Stimulated activated CD8-positive, alpha-beta memory T cell treated with anti-CD3 and anti-CD28 coated beads, Interleukin-2, amount 100 ng/mL, for 48 hours (primary cell): ENCODE results near the gene PTGIS.
"Not testable (repeated sequence)": the region's sequence is repeated elsewhere in the genome, so short reads cannot be mapped to it uniquely, and the experiment has no call there.

Source experiments
- DNase-seq, 2 donors: peaks; one replicate each; pipeline ENCODE4 v3.0.0-alpha.2; 2020; ENCODE audit warnings: low read depth in 2 of 2

Gene PTGIS

GRCh38 chr20:49579874-49580812 is 12.2 kb upstream of the PTGIS start:
- DNase-seq: no peak

- DNase-seq: no peak
Observed at GRCh38 chr20:49579195-49579594, 11.3 kb upstream of the PTGIS start.

GRCh38 chr20:49578436-49578835 is 10.5 kb upstream of the PTGIS start:
- DNase-seq: no peak

- DNase-seq: no peak
Observed at GRCh38 chr20:49575551-49576060, 7.7 kb upstream of the PTGIS start.

- no peak for DNase-seq
Observed at GRCh38 chr20:49573900-49574416, 6.0 kb upstream of the PTGIS start.

- DNase-seq: no peak
Observed at GRCh38 chr20:49572857-49573256, 4.9 kb upstream of the PTGIS start.

- no peak for DNase-seq
Observed at GRCh38 chr20:49571553-49571835, 3.6 kb upstream of the PTGIS start.

- DNase-seq: no peak
Observed at GRCh38 chr20:49570828-49571552, 3.1 kb upstream of the PTGIS start.

GRCh38 chr20:49570161-49570827 is 2.4 kb upstream of the PTGIS start:
- no peak for DNase-seq

GRCh38 chr20:49569411-49570115 is 1.6 kb upstream of the PTGIS start:
- no peak for DNase-seq

- no peak for DNase-seq
Observed at GRCh38 chr20:49568278-49569151, 578 bp upstream of the PTGIS start.

- DNase-seq: no peak
Observed at GRCh38 chr20:49566401-49567364, 1.3 kb downstream of the PTGIS start.

- not testable (repeated sequence) for DNase-seq
Observed at GRCh38 chr20:49564991-49565390, 2.9 kb downstream of the PTGIS start.

- DNase-seq: no peak
Observed at GRCh38 chr20:49563015-49563980, 4.6 kb downstream of the PTGIS start.

- DNase-seq: no peak
Observed at GRCh38 chr20:49562311-49563014, 5.5 kb downstream of the PTGIS start.

- no peak for DNase-seq
Observed at GRCh38 chr20:49561806-49562205, 6.1 kb downstream of the PTGIS start.

- DNase-seq: no peak
Observed at GRCh38 chr20:49561256-49561655, 6.7 kb downstream of the PTGIS start.

- no peak for DNase-seq
Observed at GRCh38 chr20:49560646-49561045, 7.3 kb downstream of the PTGIS start.
